GM10248 (cell line): Measurements from ENCODE around the gene HK1.

Experiments
- CTCF ChIA-PET: fragments of 300-600 bp; sonication (Branson Sonifier 250); formaldehyde crosslinking; extraction: SDS; loops from one replicate; lab custom pipeline; 2021; ENCODE audit warnings: antibody characterized with exemption; lab: Yijun Ruan, JAX
- POLR2A ChIA-PET: fragments of 350-650 bp; sonication (Branson Sonifier 250); formaldehyde crosslinking; extraction: SDS; loops from one replicate; lab custom pipeline; 2020; ENCODE audit warnings: antibody characterized with exemption; lab: Yijun Ruan, JAX
- DNase-seq: peaks from one replicate; pipeline ENCODE4 v3.0.0; 2012; ENCODE audit errors: extremely low spot score
- CTCF ChIP-seq: IDR thresholded peaks from 2 replicates; pipeline ENCODE4 v1.5.1; 2012; ENCODE audit warnings: mild to moderate bottlenecking, low read depth; ENCODE audit errors: extremely low read depth, missing control alignments, control extremely low read depth

The HK1 gene

GRCh38 chr10:69278446-69278963 lies at the start of gene HK1:
Gene HK1 (plus strand): TSS chr10:69278496.
- DNase-seq: no peak
- no peak for TF ChIP-seq CTCF
- CTCF ChIA-PET: interaction anchor here (0.8 to 2.3 kb wide), 6 partner anchors 9 to 130 kb away, joined by 3 to 6 read pairs (median 6); no protein-coding TSS in a partner anchor
- POLR2A ChIA-PET: no interaction called here

- DNase-seq: no peak
- TF ChIP-seq CTCF: no peak
- ChIA-PET POLR2A (no interaction called here), CTCF (interaction anchor here (1.3 to 2.2 kb wide), 6 partner anchors 9 to 225 kb away, joined by 4 to 15 read pairs (median 7); no protein-coding TSS in a partner anchor)
Observed at GRCh38 chr10:69229616-69229916, 48.7 kb upstream of the HK1 start.

DNA sequence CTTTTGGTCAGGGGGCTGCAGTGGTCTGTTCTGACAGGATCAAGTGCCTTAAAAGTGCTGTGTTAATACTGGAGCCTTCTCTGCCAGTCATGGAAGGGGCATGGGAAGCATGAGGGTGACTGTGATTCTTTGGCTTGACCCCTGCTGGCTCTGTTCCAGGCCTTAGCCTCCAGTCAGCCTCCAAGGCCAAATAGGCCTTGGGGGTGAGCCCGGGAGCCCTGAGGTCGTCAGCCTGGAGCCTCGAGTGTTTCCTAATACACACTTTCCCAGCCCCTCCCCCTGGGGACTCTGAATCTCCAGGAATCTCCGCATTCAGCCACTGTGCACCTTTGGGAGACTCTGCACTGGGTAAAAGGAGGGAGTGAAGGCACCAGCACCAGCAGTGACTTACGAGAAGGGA lies 48.2 kb upstream of the HK1 start:
- no peak for TF ChIP-seq CTCF
- ChIA-PET POLR2A (no interaction called here), CTCF (interaction anchor here (1.5 to 2.2 kb wide), 2 partner anchors 14 to 225 kb away, joined by 4 to 7 read pairs; no protein-coding TSS in a partner anchor)
- no peak for DNase-seq

- TF ChIP-seq CTCF: no peak
- CTCF ChIA-PET: interaction anchor here (1.0 to 8.2 kb wide), 7 partner anchors 10 to 884 kb away, joined by 3 to 80 read pairs (median 4); no protein-coding TSS in a partner anchor
- no peak for DNase-seq
- POLR2A ChIA-PET: no interaction called here
Observed at GRCh38 chr10:69232252-69232651, 46.0 kb upstream of the HK1 start.

DNA sequence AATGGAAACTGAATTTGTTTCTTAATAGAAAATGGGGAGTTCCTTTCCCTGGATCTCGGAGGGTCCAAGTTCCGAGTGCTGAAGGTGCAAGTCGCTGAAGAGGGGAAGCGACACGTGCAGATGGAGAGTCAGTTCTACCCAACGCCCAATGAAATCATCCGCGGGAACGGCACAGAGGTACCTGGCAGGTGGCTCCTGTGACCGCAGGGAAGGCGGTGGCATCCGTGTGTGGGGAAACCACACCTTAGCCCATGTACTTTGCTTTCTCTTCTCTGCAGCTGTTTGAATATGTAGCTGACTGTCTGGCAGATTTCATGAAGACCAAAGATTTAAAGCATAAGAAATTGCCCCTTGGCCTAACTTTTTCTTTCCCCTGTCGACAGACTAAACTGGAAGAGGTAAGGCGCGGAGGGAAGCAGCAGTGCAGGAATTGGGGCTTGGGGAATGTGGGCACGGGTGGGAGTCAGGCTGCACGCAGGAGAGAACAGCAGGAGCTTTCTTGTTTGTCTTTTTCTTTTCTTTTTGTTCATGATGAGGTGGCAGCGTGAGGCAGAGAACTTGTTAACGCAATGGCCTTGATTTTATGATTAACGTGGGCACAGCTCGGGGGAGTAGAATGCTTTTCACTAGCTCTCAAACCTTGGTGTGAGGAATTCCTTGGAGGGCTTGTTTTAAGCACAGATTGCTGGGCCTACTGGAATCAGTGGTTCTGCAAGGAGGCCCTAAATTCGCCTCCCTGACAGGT lies 45.4 kb upstream of the HK1 start:
- DNase-seq: no peak
- ChIA-PET POLR2A (no interaction called here), CTCF (interaction anchor here (1.0 to 8.2 kb wide), 5 partner anchors 9 to 175 kb away, joined by 3 to 80 read pairs (median 4); no protein-coding TSS in a partner anchor)
- no peak for TF ChIP-seq CTCF

DNA sequence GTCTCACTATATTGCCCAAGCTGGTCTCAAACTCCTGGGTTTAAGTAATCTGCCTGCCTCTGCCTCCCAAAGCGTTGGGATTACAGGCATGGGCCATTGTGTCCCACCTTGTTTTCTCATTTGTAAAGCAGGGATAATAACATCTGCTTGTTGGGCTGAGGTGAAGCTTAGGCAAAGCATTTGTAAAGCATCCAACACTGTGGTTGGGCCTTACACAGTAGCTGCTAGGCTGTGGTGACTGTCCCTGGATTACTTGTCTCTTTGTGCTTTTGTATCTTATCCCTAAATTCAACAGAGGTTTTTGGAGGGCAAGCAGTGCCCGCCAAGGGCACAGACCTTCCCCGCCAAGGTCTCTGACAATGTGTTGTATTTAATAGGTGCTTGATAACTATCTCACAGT lies 43.8 kb upstream of the HK1 start:
- TF ChIP-seq CTCF: no peak
- ChIA-PET POLR2A (interaction anchor here (0.6 kb wide), 1 partner anchor 8 kb away, joined by 5 read pairs; no protein-coding TSS in a partner anchor), CTCF (interaction anchor here (1.0 to 8.2 kb wide), 3 partner anchors 159 to 172 kb away, joined by 3 to 80 read pairs (median 40); no protein-coding TSS in a partner anchor)
- DNase-seq: no peak
